Right lobe of liver (tissue), 6 donors: Measurements from ENCODE around the gene RNF26. TPM values are rescaled to one million over a fixed set of nuclear protein-coding genes. Genes with fewer than 3 reads are reported as not detected.

Source experiments
- ATAC-seq, 4 donors: fragments of 200-7000 bp; cut with Tn5 transposase; one replicate each; pipeline ENCODE4 v1.9.1; 2020; ENCODE audit warnings: mild to moderate bottlenecking in 4 of 4, moderate library complexity in 4 of 4
- DNase-seq, 3 donors: peaks; one replicate each; pipeline ENCODE4 v3.0.0-alpha.2; 2020
- H3K27ac ChIP-seq, 3 donors: fragments of 200-600 bp; one replicate each; pipeline ENCODE4 v1.8.0; 2022
- H3K27me3 ChIP-seq, 2 donors: fragments of 200-600 bp; one replicate each; pipeline ENCODE4 v1.8.0; 2022
- H3K36me3 ChIP-seq, 4 donors: fragments of 200-600 bp; sonication (generic) in 1 of 4; one replicate each; pipeline versions ENCODE4 v1.5.1 to v1.8.0; 2017 to 2022; ENCODE audit warnings: control low read depth in 1 of 4
- H3K4me1 ChIP-seq, 4 donors: fragments of 200-600 bp; sonication (generic) in 1 of 4; one replicate each; pipeline versions ENCODE4 v1.5.1 to v1.8.0; 2017 to 2022; ENCODE audit warnings: control low read depth in 1 of 4
- H3K4me3 ChIP-seq, 3 donors: fragments of 200-600 bp; one replicate each; pipeline ENCODE4 v1.8.0; 2022
- H3K9me3 ChIP-seq, 4 donors: fragments of 200-600 bp; sonication (generic) in 1 of 4; one replicate each; pipeline versions ENCODE4 v1.5.1 to v1.8.0; 2017 to 2022; ENCODE audit warnings: control low read depth in 1 of 4
- POLR2A ChIP-seq: fragments of 450-650 bp; IDR thresholded peaks from one replicate; pipeline ENCODE4 v1.6.1; 2017; ENCODE audit warnings: antibody characterized with exemption, mild to moderate bottlenecking
- WGBS: methylation state at CpG from one replicate; pipeline ENCODE4 v1.1.6; 2018; ENCODE audit warnings: low coverage, low lambda C conversion rate; ENCODE audit not compliant: insufficient coverage; ENCODE audit errors: missing lambda C conversion rate; 5-methylcytosine and 5-hydroxymethylcytosine counted together
- intact Hi-C, 2 donors: fragments of 100-400 bp; cut with DNase I; formaldehyde crosslinking; loops; one replicate each; pipeline versions ENCODE4 v1.11.2 to v1.14.1; 2022
- total RNA-seq, 6 experiments: library from RNA; depleted of rRNA in 2 of 6; stranded (reverse); fragments of >200 nt in 2 of 6; fragmentation: NEBNext Ultra II Directional in 3 of 6; extraction: Animal tissue kit (Norgen Biotek cat#: 25700) in 3 of 6; gene quantifications; one replicate each; pipeline versions ENCODE4 v1.1.0 to v1.2.4, GENCODE V29; 2016 to 2023
- TF ChIP-seq, protein P1 (sequence below), 4 donors: fragments of 200-600 bp in 3 of 4; fragments of 450-650 bp in 1 of 4; IDR thresholded peaks; one replicate each; pipeline versions ENCODE4 v1.5.1 to v1.8.0; 2016 to 2022; ENCODE audit warnings: antibody characterized with exemption in 4 of 4, mild to moderate bottlenecking in 2 of 4
- donor health status: DM: no; HTN: yes; CAD: no.
- donor health status: DM: no; HTN: no; CAD: no.
- donor health status: DM: no; HTN: no; CAD: no.
- donor health status: DM: no; HTN: yes; CAD: no.
- donor health status: DM: no; HTN: yes; CAD: no.

The RNF26 gene
- total RNA-seq, 6 experiments from 2014 or later: 12.9 to 18.1 (median 15.1) TPM

GRCh38 chr11:119374632-119375336 lies 40.5 kb downstream of the RNF26 start:
- H3K27me3 ChIP-seq: no peaks in the 10 kb centered on the region
- DNase-seq (peak in 1 of 3 donors; percentile 33), ATAC-seq (peak in 1 of 4 donors; percentile 3)
- peaks cover 0 to 55% (median 19%) of the 10 kb centered on the region in 4 donors for H3K4me1 ChIP-seq
- H3K27ac ChIP-seq: peak overlapping the region in 2 of 3 donors; percentile 47 to 82
- H3K36me3 ChIP-seq: no peaks in the 10 kb centered on the region
- H3K4me3 ChIP-seq: no peak overlapping the region
- intact Hi-C loops: loop anchor here in 1 of 2 donors (10.0 kb wide), 1 partner anchor 100 kb away; no protein-coding TSS in a partner anchor
- TF ChIP-seq POLR2A: no peak
- TF ChIP-seq, protein P1, sequence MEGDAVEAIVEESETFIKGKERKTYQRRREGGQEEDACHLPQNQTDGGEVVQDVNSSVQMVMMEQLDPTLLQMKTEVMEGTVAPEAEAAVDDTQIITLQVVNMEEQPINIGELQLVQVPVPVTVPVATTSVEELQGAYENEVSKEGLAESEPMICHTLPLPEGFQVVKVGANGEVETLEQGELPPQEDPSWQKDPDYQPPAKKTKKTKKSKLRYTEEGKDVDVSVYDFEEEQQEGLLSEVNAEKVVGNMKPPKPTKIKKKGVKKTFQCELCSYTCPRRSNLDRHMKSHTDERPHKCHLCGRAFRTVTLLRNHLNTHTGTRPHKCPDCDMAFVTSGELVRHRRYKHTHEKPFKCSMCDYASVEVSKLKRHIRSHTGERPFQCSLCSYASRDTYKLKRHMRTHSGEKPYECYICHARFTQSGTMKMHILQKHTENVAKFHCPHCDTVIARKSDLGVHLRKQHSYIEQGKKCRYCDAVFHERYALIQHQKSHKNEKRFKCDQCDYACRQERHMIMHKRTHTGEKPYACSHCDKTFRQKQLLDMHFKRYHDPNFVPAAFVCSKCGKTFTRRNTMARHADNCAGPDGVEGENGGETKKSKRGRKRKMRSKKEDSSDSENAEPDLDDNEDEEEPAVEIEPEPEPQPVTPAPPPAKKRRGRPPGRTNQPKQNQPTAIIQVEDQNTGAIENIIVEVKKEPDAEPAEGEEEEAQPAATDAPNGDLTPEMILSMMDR (IDR thresholded peaks at IDR 0.05): no peak
- H3K9me3 ChIP-seq: no peaks in the 10 kb centered on the region
- 35% methylated on average over 4 of the region's 11 CpGs for WGBS

GRCh38 chr11:119375337-119376196 lies 41.2 kb downstream of the RNF26 start:
- whole genome bisulfite sequencing: 39% methylated on average over 10 of the region's 14 CpGs
- Histone ChIP-seq H3K27me3 (no peaks in the 10 kb centered on the region), H3K4me3 (no peak overlapping the region)

GRCh38 chr11:119376197-119376847 lies 42.0 kb downstream of the RNF26 start:
- WGBS: 29% methylated on average over 5 of the region's 11 CpGs
- Histone ChIP-seq H3K27me3 (no peaks in the 10 kb centered on the region), H3K27ac (peak overlapping the region in 1 of 3 donors; percentile 82), H3K9me3 (no peaks in the 10 kb centered on the region), H3K36me3 (no peaks in the 10 kb centered on the region), H3K4me1 (peaks cover 0 to 49% (median 10%) of the 10 kb centered on the region in 4 donors), H3K4me3 (no peak overlapping the region)
- peak; percentile 16 to 70 (median 62) for ATAC-seq
- peak; percentile 41 to 92 (median 81) for DNase-seq
- no peak for TF ChIP-seq POLR2A
- TF ChIP-seq, protein P1 (IDR thresholded peaks at IDR 0.05): no peak
- intact Hi-C loops: loop anchor here in 1 of 2 donors (10.0 kb wide), 1 partner anchor 98 kb away; no protein-coding TSS in a partner anchor

More at GRCh38 chr11:119375337-119376196, 41.2 kb downstream of the RNF26 start:
- intact Hi-C loops: loop anchor here in 1 of 2 donors (10.0 kb wide), 1 partner anchor 99 kb away; no protein-coding TSS in a partner anchor
- peak; percentile 58 to 88 (median 74) for DNase-seq
- peak; percentile 13 to 57 (median 40) for ATAC-seq
- H3K4me1 ChIP-seq: peaks cover 0 to 49% (median 15%) of the 10 kb centered on the region in 4 donors
- H3K9me3 ChIP-seq: no peaks in the 10 kb centered on the region
- H3K27ac ChIP-seq: peak overlapping the region in 2 of 3 donors; percentile 47 to 82
- no peaks in the 10 kb centered on the region for H3K36me3 ChIP-seq
- TF ChIP-seq, protein P1 (IDR thresholded peaks at IDR 0.05): no peak
- no peak for TF ChIP-seq POLR2A
